ENCODE data around the gene VPS8.

The VPS8 gene

DNA sequence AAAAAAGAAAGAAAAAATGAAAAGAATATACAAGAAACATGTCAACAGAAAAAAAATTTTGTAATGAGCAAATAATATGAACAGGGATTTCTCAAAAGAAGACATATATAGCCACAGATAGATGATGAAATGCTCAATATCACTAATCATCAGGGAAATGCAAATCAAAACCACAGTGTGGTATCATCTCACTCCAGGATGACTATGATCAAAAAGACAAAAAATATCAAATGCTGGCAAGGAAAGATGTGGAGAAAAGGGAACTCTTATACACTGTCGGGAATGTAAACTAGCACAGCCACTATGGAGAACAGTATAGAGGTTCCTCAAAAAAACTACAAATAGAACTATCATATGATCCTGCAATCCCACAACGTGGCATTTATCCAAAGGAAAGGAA, 246.8 kb downstream of the VPS8 start:
- TF ChIP-seq, protein P1, sequence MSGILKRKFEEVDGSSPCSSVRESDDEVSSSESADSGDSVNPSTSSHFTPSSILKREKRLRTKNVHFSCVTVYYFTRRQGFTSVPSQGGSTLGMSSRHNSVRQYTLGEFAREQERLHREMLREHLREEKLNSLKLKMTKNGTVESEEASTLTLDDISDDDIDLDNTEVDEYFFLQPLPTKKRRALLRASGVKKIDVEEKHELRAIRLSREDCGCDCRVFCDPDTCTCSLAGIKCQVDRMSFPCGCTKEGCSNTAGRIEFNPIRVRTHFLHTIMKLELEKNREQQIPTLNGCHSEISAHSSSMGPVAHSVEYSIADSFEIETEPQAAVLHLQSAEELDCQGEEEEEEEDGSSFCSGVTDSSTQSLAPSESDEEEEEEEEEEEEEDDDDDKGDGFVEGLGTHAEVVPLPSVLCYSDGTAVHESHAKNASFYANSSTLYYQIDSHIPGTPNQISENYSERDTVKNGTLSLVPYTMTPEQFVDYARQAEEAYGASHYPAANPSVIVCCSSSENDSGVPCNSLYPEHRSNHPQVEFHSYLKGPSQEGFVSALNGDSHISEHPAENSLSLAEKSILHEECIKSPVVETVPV (CRISPR knock-in tag; IDR thresholded peaks at IDR 0.05), result no peak
- no peak for TF ChIP-seq ESRRG (CRISPR knock-in tag; IDR thresholded peaks at IDR 0.05)
- TF ChIP-seq TSHZ2 (CRISPR knock-in tag; IDR thresholded peaks at IDR 0.05), result no peak
- no peak for TF ChIP-seq RARB (CRISPR knock-in tag; IDR thresholded peaks at IDR 0.05)
- TF ChIP-seq POU6F1 (CRISPR knock-in tag; IDR thresholded peaks at IDR 0.05; ENCODE audit: borderline replicate concordance, low read depth), result no peak
- no peak for TF ChIP-seq ZFP30 (CRISPR knock-in tag; IDR thresholded peaks at IDR 0.05)
- no peak for TF ChIP-seq ZNF8 (CRISPR knock-in tag; IDR thresholded peaks at IDR 0.05)
- no peak for ATAC-seq

GRCh38 chr3:185059766-185060165, 247.8 kb downstream of the VPS8 start:
- no peak for TF ChIP-seq ZNF8 (CRISPR knock-in tag; IDR thresholded peaks at IDR 0.05)
- no peak for TF ChIP-seq TSHZ2 (CRISPR knock-in tag; IDR thresholded peaks at IDR 0.05)
- no peak for TF ChIP-seq BACH2 (CRISPR knock-in tag; IDR thresholded peaks at IDR 0.05; ENCODE audit: borderline replicate concordance)
- TF ChIP-seq GLIS3 (CRISPR knock-in tag; IDR thresholded peaks at IDR 0.05), result no peak
- TF ChIP-seq ZNF70 (CRISPR knock-in tag; IDR thresholded peaks at IDR 0.05), result no peak
- TF ChIP-seq ZFP3 (CRISPR knock-in tag; IDR thresholded peaks at IDR 0.05), result no peak
- TF ChIP-seq, protein P1 (CRISPR knock-in tag; IDR thresholded peaks at IDR 0.05), result no peak
- no peak for TF ChIP-seq RARB (CRISPR knock-in tag; IDR thresholded peaks at IDR 0.05)
- no peak for TF ChIP-seq ISL1 (CRISPR knock-in tag; IDR thresholded peaks at IDR 0.05)
- TF ChIP-seq TOX (CRISPR knock-in tag; IDR thresholded peaks at IDR 0.05; ENCODE audit: borderline replicate concordance), result no peak
- no peak for TF ChIP-seq CREB5 (CRISPR knock-in tag; IDR thresholded peaks at IDR 0.05; ENCODE audit: low read depth)
- no peak for TF ChIP-seq ZNF565 (CRISPR knock-in tag; conservative IDR thresholded peaks at IDR 0.05; ENCODE audit: low read depth)
- no peak for TF ChIP-seq ZFP30 (CRISPR knock-in tag; IDR thresholded peaks at IDR 0.05)
- TF ChIP-seq, protein P2, sequence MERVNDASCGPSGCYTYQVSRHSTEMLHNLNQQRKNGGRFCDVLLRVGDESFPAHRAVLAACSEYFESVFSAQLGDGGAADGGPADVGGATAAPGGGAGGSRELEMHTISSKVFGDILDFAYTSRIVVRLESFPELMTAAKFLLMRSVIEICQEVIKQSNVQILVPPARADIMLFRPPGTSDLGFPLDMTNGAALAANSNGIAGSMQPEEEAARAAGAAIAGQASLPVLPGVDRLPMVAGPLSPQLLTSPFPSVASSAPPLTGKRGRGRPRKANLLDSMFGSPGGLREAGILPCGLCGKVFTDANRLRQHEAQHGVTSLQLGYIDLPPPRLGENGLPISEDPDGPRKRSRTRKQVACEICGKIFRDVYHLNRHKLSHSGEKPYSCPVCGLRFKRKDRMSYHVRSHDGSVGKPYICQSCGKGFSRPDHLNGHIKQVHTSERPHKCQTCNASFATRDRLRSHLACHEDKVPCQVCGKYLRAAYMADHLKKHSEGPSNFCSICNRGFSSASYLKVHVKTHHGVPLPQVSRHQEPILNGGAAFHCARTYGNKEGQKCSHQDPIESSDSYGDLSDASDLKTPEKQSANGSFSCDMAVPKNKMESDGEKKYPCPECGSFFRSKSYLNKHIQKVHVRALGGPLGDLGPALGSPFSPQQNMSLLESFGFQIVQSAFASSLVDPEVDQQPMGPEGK (CRISPR knock-in tag; IDR thresholded peaks at IDR 0.05; ENCODE audit: borderline replicate concordance), result no peak
- no peak for TF ChIP-seq ARNTL (CRISPR knock-in tag; IDR thresholded peaks at IDR 0.05; ENCODE audit: borderline replicate concordance, low read depth)
- TF ChIP-seq POU6F1 (CRISPR knock-in tag; IDR thresholded peaks at IDR 0.05; ENCODE audit: borderline replicate concordance, low read depth), result no peak
- no peak for TF ChIP-seq TCF4 (CRISPR knock-in tag; IDR thresholded peaks at IDR 0.05; ENCODE audit: borderline replicate concordance)
- no peak for TF ChIP-seq ZC3H10 (CRISPR knock-in tag; IDR thresholded peaks at IDR 0.05)
- TF ChIP-seq ESRRG (CRISPR knock-in tag; IDR thresholded peaks at IDR 0.05), result no peak
- TF ChIP-seq SNAI2 (CRISPR knock-in tag; IDR thresholded peaks at IDR 0.05), result no peak
- no peak for ATAC-seq
